ENCODE measurements around the gene NMBR. TPM values are rescaled to one million over a fixed set of nuclear protein-coding genes. Genes with fewer than 3 reads are reported as not detected.

NMBR gene
- total RNA-seq, 4 donors from 2014 or later, result 0.72 TPM; not detected in 3

DNA sequence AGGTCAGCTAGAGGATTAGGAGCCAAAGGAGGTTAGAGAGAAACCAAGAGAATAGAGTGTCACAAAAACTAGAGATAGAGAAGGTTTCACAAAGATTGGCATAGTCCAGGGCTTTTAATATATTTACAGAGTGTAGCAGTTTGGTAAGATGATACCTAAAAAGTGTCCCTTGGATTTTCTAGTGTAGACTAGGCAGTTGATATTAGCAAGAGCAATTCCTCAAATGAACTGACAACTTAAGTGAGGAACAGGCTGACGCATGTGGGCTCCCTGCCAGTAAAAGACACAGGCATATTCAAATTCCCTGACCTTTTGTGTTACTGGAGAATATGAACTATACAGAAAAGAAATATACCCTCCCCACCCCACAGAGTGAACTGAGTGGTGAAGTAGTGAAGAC, 40.3 kb upstream of the NMBR start:
- WGBS, result 23% methylated on average over 1 of the region's 1 CpG
- no peaks in the 10 kb centered on the region for H3K4me1 ChIP-seq
- no peaks in the 10 kb centered on the region for H3K9me3 ChIP-seq
- H3K27me3 ChIP-seq, result no peaks in the 10 kb centered on the region
- H3K4me3 ChIP-seq, result no peak overlapping the region
- TF ChIP-seq POLR2AphosphoS5 (IDR thresholded peaks at IDR 0.05) (no peak), POLR2A (IDR thresholded peaks at IDR 0.05) (no peak), EP300 (IDR thresholded peaks at IDR 0.05) (no peak)
- TF ChIP-seq, protein P1, sequence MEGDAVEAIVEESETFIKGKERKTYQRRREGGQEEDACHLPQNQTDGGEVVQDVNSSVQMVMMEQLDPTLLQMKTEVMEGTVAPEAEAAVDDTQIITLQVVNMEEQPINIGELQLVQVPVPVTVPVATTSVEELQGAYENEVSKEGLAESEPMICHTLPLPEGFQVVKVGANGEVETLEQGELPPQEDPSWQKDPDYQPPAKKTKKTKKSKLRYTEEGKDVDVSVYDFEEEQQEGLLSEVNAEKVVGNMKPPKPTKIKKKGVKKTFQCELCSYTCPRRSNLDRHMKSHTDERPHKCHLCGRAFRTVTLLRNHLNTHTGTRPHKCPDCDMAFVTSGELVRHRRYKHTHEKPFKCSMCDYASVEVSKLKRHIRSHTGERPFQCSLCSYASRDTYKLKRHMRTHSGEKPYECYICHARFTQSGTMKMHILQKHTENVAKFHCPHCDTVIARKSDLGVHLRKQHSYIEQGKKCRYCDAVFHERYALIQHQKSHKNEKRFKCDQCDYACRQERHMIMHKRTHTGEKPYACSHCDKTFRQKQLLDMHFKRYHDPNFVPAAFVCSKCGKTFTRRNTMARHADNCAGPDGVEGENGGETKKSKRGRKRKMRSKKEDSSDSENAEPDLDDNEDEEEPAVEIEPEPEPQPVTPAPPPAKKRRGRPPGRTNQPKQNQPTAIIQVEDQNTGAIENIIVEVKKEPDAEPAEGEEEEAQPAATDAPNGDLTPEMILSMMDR (IDR thresholded peaks at IDR 0.05), result no peak
- DNase-seq (ENCODE audit: low spot score in 2 of 2), result no peak
- no peak overlapping the region for H3K27ac ChIP-seq
- H3K36me3 ChIP-seq, result peaks cover 8% of the 10 kb centered on the region

DNA sequence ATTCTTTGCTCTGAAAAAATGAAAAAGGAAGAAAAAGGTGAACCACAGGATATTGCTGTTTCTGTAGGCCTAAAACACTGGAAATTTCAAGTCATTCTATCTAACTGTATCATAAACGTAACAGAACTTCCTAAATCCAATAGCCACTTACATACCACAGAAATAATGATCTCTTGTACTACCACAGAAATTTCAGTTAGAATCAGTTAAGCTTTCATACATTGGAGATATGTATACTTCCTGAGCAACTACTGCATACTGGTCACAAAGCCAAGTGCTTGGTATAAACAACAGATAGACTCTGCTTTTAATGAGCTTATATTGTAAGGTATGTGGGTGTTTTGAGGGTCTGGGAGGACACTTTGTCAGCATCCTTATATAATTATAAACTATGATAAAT, 38.7 kb upstream of the NMBR start:
- no peaks in the 10 kb centered on the region for H3K4me1 ChIP-seq
- WGBS, result 85% methylated on average over 1 of the region's 1 CpG
- no peak overlapping the region for H3K4me3 ChIP-seq
- peaks cover 8% of the 10 kb centered on the region for H3K36me3 ChIP-seq
- no peak for DNase-seq (ENCODE audit: low spot score in 2 of 2)
- no peak overlapping the region for H3K27ac ChIP-seq
- no peaks in the 10 kb centered on the region for H3K9me3 ChIP-seq
- no peaks in the 10 kb centered on the region for H3K27me3 ChIP-seq
- no peak for TF ChIP-seq POLR2A (IDR thresholded peaks at IDR 0.05)
- no peak for TF ChIP-seq POLR2AphosphoS5 (IDR thresholded peaks at IDR 0.05)
- TF ChIP-seq, protein P1 (IDR thresholded peaks at IDR 0.05), result no peak
- no peak for TF ChIP-seq EP300 (IDR thresholded peaks at IDR 0.05)

DNA sequence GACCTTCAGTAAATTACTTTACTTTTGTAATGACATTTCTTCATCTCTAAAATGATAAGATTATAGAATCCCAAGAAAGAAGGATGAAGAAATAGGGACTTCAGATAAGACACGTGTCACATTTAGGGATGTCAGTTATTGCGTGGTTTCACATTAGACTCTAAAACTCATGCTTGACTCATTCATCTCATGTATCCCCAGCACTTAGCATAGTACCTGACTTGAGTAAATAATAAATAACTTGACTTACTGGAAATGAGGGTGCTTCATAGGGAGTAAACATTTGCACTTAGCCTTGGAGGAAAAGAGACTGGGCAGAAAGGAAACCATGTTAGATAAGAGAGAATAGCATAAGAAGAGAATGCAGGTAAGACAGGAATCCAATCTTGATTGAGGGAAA, 37.4 kb upstream of the NMBR start:
- Histone ChIP-seq H3K27ac (no peak overlapping the region), H3K27me3 (no peaks in the 10 kb centered on the region), H3K9me3 (no peaks in the 10 kb centered on the region), H3K4me3 (no peak overlapping the region), H3K36me3 (no peaks in the 10 kb centered on the region), H3K4me1 (no peaks in the 10 kb centered on the region)
- DNase-seq (ENCODE audit: low spot score in 2 of 2), result no peak
- WGBS, result 92% methylated on average over 2 of the region's 2 CpGs
- no peak for TF ChIP-seq POLR2AphosphoS5 (IDR thresholded peaks at IDR 0.05)
- TF ChIP-seq EP300 (IDR thresholded peaks at IDR 0.05), result no peak
- TF ChIP-seq, protein P1 (IDR thresholded peaks at IDR 0.05), result no peak
- TF ChIP-seq POLR2A (IDR thresholded peaks at IDR 0.05), result no peak

DNA sequence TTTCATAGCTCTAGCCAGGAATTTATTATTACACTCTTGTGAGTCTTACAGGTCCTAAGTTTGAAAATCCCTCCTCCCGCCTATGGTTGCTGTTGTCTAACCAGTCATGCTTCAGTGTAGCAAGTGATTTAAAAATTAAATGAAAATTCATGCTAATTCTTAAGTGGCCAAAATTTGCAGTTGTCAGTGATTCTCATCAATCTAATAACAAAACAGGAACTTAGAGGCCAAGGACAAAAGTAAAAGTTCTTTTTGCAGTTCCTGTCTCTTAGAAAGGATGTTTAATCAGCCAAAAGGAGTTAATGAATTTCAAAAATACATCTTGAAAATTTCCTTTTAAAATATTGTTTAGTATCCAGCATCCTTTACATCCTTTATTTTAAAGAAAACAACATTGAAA, 36.4 kb upstream of the NMBR start:
- no peaks in the 10 kb centered on the region for H3K27me3 ChIP-seq
- TF ChIP-seq EP300 (IDR thresholded peaks at IDR 0.05), result no peak
- no peak for TF ChIP-seq POLR2AphosphoS5 (IDR thresholded peaks at IDR 0.05)
- TF ChIP-seq, protein P1 (IDR thresholded peaks at IDR 0.05), result no peak
- no peak for TF ChIP-seq POLR2A (IDR thresholded peaks at IDR 0.05)
- no peaks in the 10 kb centered on the region for H3K4me1 ChIP-seq
- no peak for DNase-seq (ENCODE audit: low spot score in 2 of 2)
- H3K36me3 ChIP-seq, result peaks cover 6% of the 10 kb centered on the region
- H3K9me3 ChIP-seq, result peaks cover 2% of the 10 kb centered on the region
- H3K27ac ChIP-seq, result no peak overlapping the region
- no peak overlapping the region for H3K4me3 ChIP-seq
- 87% methylated on average over 1 of the region's 1 CpG for WGBS

DNA sequence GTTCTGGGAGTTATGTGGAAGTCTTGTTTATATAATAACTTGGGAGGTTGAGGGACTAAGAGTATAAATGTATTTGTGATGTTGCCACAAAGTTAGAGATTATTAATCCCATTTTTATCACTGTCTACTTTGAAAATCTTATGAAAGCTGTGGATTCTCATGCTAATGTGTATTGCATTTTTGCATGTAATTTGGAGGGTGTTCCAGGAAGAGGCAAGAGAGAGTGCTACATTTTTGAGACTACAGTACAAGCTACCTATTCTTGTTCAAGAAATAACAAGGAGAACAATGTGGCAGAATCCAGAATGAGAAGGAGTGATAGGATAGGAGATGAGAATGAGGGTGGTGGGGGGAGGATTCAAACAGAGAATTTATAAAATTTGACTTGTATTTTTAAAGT, 35.1 kb upstream of the NMBR start:
- H3K27me3 ChIP-seq, result no peaks in the 10 kb centered on the region
- TF ChIP-seq POLR2A (IDR thresholded peaks at IDR 0.05), result no peak
- TF ChIP-seq, protein P1 (IDR thresholded peaks at IDR 0.05), result no peak
- TF ChIP-seq EP300 (IDR thresholded peaks at IDR 0.05), result no peak
- no peak for TF ChIP-seq POLR2AphosphoS5 (IDR thresholded peaks at IDR 0.05)

More for the DNA sequence above, 35.1 kb upstream of the NMBR start:
- H3K4me1 ChIP-seq, result no peaks in the 10 kb centered on the region
- peaks cover 19% of the 10 kb centered on the region for H3K36me3 ChIP-seq
- no peak for DNase-seq (ENCODE audit: low spot score in 2 of 2)
- H3K9me3 ChIP-seq, result peaks cover 5% of the 10 kb centered on the region
- H3K4me3 ChIP-seq, result no peak overlapping the region
- no peak overlapping the region for H3K27ac ChIP-seq

All from suprapubic skin (tissue), 4 donors.